Kasumi-1 (cell line): Measurements from ENCODE around the gene ATF2.

Experiments used
- DNase-seq, 2 experiments: peaks; one replicate each; lab custom pipeline; 2025; lab: John Stamatoyannopoulos, UW

The ATF2 gene

GRCh38 chr2:175080479-175080878, 87.5 kb downstream of the ATF2 start:
- DNase-seq, result no peak

- DNase-seq, result no peak
These were observed 91.7 kb downstream of the ATF2 start for GRCh38 chr2:175076272-175076671.

GRCh38 chr2:175074478-175074877, 93.5 kb downstream of the ATF2 start:
- DNase-seq, result no peak

GRCh38 chr2:175068534-175068933, 99.5 kb downstream of the ATF2 start:
- DNase-seq, result no peak

- DNase-seq, result no peak
These were observed 101.6 kb downstream of the ATF2 start for GRCh38 chr2:175066411-175066810.

GRCh38 chr2:175064797-175065196, 103.2 kb downstream of the ATF2 start:
- no peak for DNase-seq

GRCh38 chr2:175063741-175064140, 104.3 kb downstream of the ATF2 start:
- no peak for DNase-seq

GRCh38 chr2:175062787-175063585, 105.0 kb downstream of the ATF2 start:
- no peak for DNase-seq

- DNase-seq, result no peak
These were observed 110.8 kb downstream of the ATF2 start for GRCh38 chr2:175057078-175057685.

- no peak for DNase-seq
These were observed 112.0 kb downstream of the ATF2 start for GRCh38 chr2:175055993-175056392.

GRCh38 chr2:175054340-175054739, 113.7 kb downstream of the ATF2 start:
- no peak for DNase-seq

- DNase-seq, result no peak
These were observed 118.3 kb downstream of the ATF2 start for GRCh38 chr2:175049661-175050060.

GRCh38 chr2:175048275-175048674, 119.7 kb downstream of the ATF2 start:
- peak; percentile 48 to 50 for DNase-seq

GRCh38 chr2:175039490-175039889, 128.5 kb downstream of the ATF2 start:
- DNase-seq, result no peak

- DNase-seq, result no peak
These were observed 129.0 kb downstream of the ATF2 start for GRCh38 chr2:175039031-175039430.

- no peak for DNase-seq
These were observed 130.1 kb downstream of the ATF2 start for GRCh38 chr2:175037941-175038340.

GRCh38 chr2:175036582-175037018, 131.4 kb downstream of the ATF2 start:
- DNase-seq, result peak; percentile 74 to 87

GRCh38 chr2:175035806-175036205, 132.2 kb downstream of the ATF2 start:
- no peak for DNase-seq

GRCh38 chr2:175034716-175035115, 133.3 kb downstream of the ATF2 start:
- DNase-seq, result no peak

- DNase-seq, result peak; percentile 70 to 76
These were observed 137.4 kb downstream of the ATF2 start for GRCh38 chr2:175030380-175031271.

GRCh38 chr2:175027755-175028154, 140.2 kb downstream of the ATF2 start:
- DNase-seq, result no peak

GRCh38 chr2:175026385-175026784, 141.6 kb downstream of the ATF2 start:
- DNase-seq, result no peak

- DNase-seq, result no peak
These were observed 142.1 kb downstream of the ATF2 start for GRCh38 chr2:175025946-175026345.
